ENCODE measurements around the gene HSPA14.
"Not testable (repeated sequence)": the region's sequence is repeated elsewhere in the genome, so short reads cannot be mapped to it uniquely, and the experiment has no call there.

Gene HSPA14

GRCh38 chr10:14906765-14907164 lies 68.7 kb downstream of the HSPA14 start:
- no peaks in the 10 kb centered on the region for H3K27me3 Mint-ChIP-seq (ENCODE audit: low read depth, poor library complexity)
- TF ChIP-seq CTCF (IDR thresholded peaks at IDR 0.05), result no peak
- H3K27ac Mint-ChIP-seq, result no peak overlapping the region
- no peak overlapping the region for H3K4me3 Mint-ChIP-seq
- H3K36me3 Mint-ChIP-seq (ENCODE audit: low read depth), result peaks cover 95% of the 10 kb centered on the region
- H3K4me1 Mint-ChIP-seq, result no peaks in the 10 kb centered on the region
- H3K9me3 Mint-ChIP-seq, result peaks cover 30% of the 10 kb centered on the region
- no peak for DNase-seq

GRCh38 chr10:14907591-14907990 lies 69.5 kb downstream of the HSPA14 start:
- H3K27me3 Mint-ChIP-seq (ENCODE audit: low read depth, poor library complexity); H3K27ac Mint-ChIP-seq; DNase-seq; H3K4me1 Mint-ChIP-seq; H3K4me3 Mint-ChIP-seq: not testable (repeated sequence)
- Mint-ChIP-seq H3K9me3 (peaks cover 35% of the 10 kb centered on the region), H3K36me3 (ENCODE audit: low read depth) (peaks cover 95% of the 10 kb centered on the region)

- no peak for DNase-seq
- H3K4me1 Mint-ChIP-seq, result no peaks in the 10 kb centered on the region
- H3K36me3 Mint-ChIP-seq (ENCODE audit: low read depth), result peaks cover 99% of the 10 kb centered on the region
- H3K27ac Mint-ChIP-seq, result no peak overlapping the region
- H3K4me3 Mint-ChIP-seq, result no peak overlapping the region
- no peak for TF ChIP-seq CTCF (IDR thresholded peaks at IDR 0.05)
- H3K9me3 Mint-ChIP-seq, result peaks cover 47% of the 10 kb centered on the region
- no peaks in the 10 kb centered on the region for H3K27me3 Mint-ChIP-seq (ENCODE audit: low read depth, poor library complexity)
Observed at GRCh38 chr10:14909101-14909500, 71.0 kb downstream of the HSPA14 start.

- Mint-ChIP-seq H3K27me3 (ENCODE audit: low read depth, poor library complexity) (no peaks in the 10 kb centered on the region), H3K4me1 (no peaks in the 10 kb centered on the region), H3K36me3 (ENCODE audit: low read depth) (peaks cover 100% of the 10 kb centered on the region), H3K9me3 (peaks cover 65% of the 10 kb centered on the region), H3K4me3 (no peak overlapping the region), H3K27ac (no peak overlapping the region)
- TF ChIP-seq CTCF (IDR thresholded peaks at IDR 0.05), result no peak
- no peak for DNase-seq
Observed at GRCh38 chr10:14910953-14911352, 72.8 kb downstream of the HSPA14 start.

GRCh38 chr10:14911801-14912200 lies 73.7 kb downstream of the HSPA14 start:
- TF ChIP-seq CTCF (IDR thresholded peaks at IDR 0.05), result no peak
- Mint-ChIP-seq H3K27me3 (ENCODE audit: low read depth, poor library complexity) (no peaks in the 10 kb centered on the region), H3K36me3 (ENCODE audit: low read depth) (peaks cover 100% of the 10 kb centered on the region), H3K4me3 (no peak overlapping the region), H3K9me3 (peaks cover 74% of the 10 kb centered on the region), H3K27ac (no peak overlapping the region), H3K4me1 (no peaks in the 10 kb centered on the region)
- no peak for DNase-seq

GRCh38 chr10:14916600-14916999 lies 78.5 kb downstream of the HSPA14 start:
- Mint-ChIP-seq H3K27me3 (ENCODE audit: low read depth, poor library complexity) (no peaks in the 10 kb centered on the region), H3K36me3 (ENCODE audit: low read depth) (peaks cover 98% of the 10 kb centered on the region), H3K27ac (no peak overlapping the region), H3K4me1 (no peaks in the 10 kb centered on the region), H3K4me3 (no peak overlapping the region), H3K9me3 (peaks cover 61% of the 10 kb centered on the region)
- TF ChIP-seq CTCF (IDR thresholded peaks at IDR 0.05), result no peak
- no peak for DNase-seq

Data from nephron progenitor cell (in vitro differentiated cells).